NCI-H187 treated with DMSO at 0.1 percent for 48 hours (cell line): ENCODE measurements around the gene ZDHHC23.

Source experiments
- DNase-seq: peaks from one replicate; lab custom pipeline; 2025; lab: John Stamatoyannopoulos, UW

Gene ZDHHC23

GRCh38 chr3:114011059-114011797, 63.4 kb downstream of the ZDHHC23 start:
- DNase-seq, result no peak
